ENCODE data around the gene SAFB. TPM values are rescaled to one million over a fixed set of nuclear protein-coding genes. Genes with fewer than 3 reads are reported as not detected.

SAFB gene
- total RNA-seq, 4 donors from 2014 or later = 46.3 to 181 (median 63.7) TPM

DNA sequence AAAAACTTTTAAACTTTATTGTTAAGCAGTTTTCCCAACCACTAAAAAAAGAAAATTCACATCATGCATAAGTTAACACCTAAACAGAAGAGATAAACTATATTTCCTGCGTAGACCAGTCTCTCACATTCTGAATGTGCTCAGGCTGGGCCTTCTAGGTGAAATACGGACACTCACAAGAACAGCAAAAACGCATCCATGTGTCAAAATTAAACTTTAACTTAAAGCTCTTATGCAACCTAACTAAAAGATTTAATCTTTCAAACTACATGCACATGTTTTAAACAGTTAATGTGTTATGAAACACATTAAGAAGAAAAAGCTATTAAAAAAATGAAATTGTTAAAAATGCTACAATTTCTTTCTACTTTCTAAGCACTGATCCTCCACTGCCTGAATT, 2.9 kb upstream of the SAFB start:
- DNase-seq (ENCODE audit: low spot score in 2 of 2) = no peak
- WGBS = 77% methylated on average over 3 of the region's 3 CpGs
- H3K9me3 ChIP-seq = no peaks in the 10 kb centered on the region
- TF ChIP-seq EP300 (IDR thresholded peaks at IDR 0.05) = no peak
- TF ChIP-seq POLR2A (IDR thresholded peaks at IDR 0.05) = no peak
- TF ChIP-seq POLR2AphosphoS5 (IDR thresholded peaks at IDR 0.05) = no peak
- TF ChIP-seq, protein P1, sequence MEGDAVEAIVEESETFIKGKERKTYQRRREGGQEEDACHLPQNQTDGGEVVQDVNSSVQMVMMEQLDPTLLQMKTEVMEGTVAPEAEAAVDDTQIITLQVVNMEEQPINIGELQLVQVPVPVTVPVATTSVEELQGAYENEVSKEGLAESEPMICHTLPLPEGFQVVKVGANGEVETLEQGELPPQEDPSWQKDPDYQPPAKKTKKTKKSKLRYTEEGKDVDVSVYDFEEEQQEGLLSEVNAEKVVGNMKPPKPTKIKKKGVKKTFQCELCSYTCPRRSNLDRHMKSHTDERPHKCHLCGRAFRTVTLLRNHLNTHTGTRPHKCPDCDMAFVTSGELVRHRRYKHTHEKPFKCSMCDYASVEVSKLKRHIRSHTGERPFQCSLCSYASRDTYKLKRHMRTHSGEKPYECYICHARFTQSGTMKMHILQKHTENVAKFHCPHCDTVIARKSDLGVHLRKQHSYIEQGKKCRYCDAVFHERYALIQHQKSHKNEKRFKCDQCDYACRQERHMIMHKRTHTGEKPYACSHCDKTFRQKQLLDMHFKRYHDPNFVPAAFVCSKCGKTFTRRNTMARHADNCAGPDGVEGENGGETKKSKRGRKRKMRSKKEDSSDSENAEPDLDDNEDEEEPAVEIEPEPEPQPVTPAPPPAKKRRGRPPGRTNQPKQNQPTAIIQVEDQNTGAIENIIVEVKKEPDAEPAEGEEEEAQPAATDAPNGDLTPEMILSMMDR (IDR thresholded peaks at IDR 0.05) = no peak
- no peaks in the 10 kb centered on the region for H3K27me3 ChIP-seq
- H3K4me1 ChIP-seq = peaks cover 42% of the 10 kb centered on the region
- H3K36me3 ChIP-seq = peaks cover 40% of the 10 kb centered on the region
- no peak overlapping the region for H3K4me3 ChIP-seq
- no peak overlapping the region for H3K27ac ChIP-seq

GRCh38 chr19:5621311-5621944, 1.5 kb upstream of the SAFB start:
- 21% methylated on average over 9 of the region's 14 CpGs for WGBS
- TF ChIP-seq POLR2AphosphoS5 (IDR thresholded peaks at IDR 0.05) = no peak
- no peak for TF ChIP-seq EP300 (IDR thresholded peaks at IDR 0.05)
- no peak for TF ChIP-seq POLR2A (IDR thresholded peaks at IDR 0.05)
- TF ChIP-seq, protein P1 (IDR thresholded peaks at IDR 0.05) = no peak
- peak overlapping the region; percentile 87 for H3K4me3 ChIP-seq
- peaks cover 32% of the 10 kb centered on the region for H3K36me3 ChIP-seq
- peak overlapping the region; percentile 94 for H3K27ac ChIP-seq
- no peak for DNase-seq (ENCODE audit: low spot score in 2 of 2)
- H3K9me3 ChIP-seq = no peaks in the 10 kb centered on the region
- no peaks in the 10 kb centered on the region for H3K27me3 ChIP-seq
- peaks cover 55% of the 10 kb centered on the region for H3K4me1 ChIP-seq

DNA sequence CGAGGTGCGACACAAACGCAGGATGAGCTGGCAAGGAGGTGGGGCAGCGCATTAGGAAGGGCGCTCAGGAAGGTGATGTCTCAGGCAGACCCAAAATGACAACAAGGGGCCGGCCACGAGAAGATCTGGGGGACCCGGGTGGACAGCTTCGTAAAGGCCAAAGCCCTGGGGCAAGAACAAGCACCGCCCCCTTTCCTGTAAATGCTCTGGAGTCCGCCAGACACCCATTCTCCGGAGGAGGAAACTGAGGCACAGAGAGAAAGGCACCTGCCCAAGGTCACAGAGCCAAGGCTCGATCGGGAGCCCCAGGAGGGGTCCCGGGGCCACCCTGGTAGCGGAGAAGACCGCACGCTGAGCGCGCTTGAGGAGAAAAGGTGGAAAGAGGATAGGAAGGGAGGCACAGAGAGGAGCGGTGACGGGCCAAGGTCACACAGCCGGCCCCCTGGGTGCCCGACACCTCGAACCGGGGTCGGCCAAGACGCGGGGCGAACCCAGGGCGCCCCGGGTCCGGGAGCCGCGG, 878 bp upstream of the SAFB start:
- peaks cover 58% of the 10 kb centered on the region for H3K4me1 ChIP-seq
- H3K36me3 ChIP-seq = peaks cover 34% of the 10 kb centered on the region
- DNase-seq (ENCODE audit: low spot score in 2 of 2) = peak in 1 of 2 donors; percentile 77

GRCh38 chr19:5623397-5624017, 624 bp downstream of the SAFB start:
- H3K27ac ChIP-seq = peak overlapping the region; percentile 94
- peak overlapping the region; percentile 87 for H3K4me3 ChIP-seq
- H3K4me1 ChIP-seq = peaks cover 73% of the 10 kb centered on the region
- peaks cover 35% of the 10 kb centered on the region for H3K36me3 ChIP-seq
- H3K9me3 ChIP-seq = no peaks in the 10 kb centered on the region
- peak in 1 of 2 donors; percentile 71 for DNase-seq (ENCODE audit: low spot score in 2 of 2)
- TF ChIP-seq POLR2A (IDR thresholded peaks at IDR 0.05) (no peak), POLR2AphosphoS5 (IDR thresholded peaks at IDR 0.05) (no peak), EP300 (IDR thresholded peaks at IDR 0.05) (no peak)
- TF ChIP-seq, protein P1 (IDR thresholded peaks at IDR 0.05) = no peak
- 0% methylated on average over 27 of the region's 50 CpGs for WGBS
- H3K27me3 ChIP-seq = no peaks in the 10 kb centered on the region

More for the DNA sequence above, 878 bp upstream of the SAFB start:
- H3K9me3 ChIP-seq = no peaks in the 10 kb centered on the region
- peak overlapping the region; percentile 87 for H3K4me3 ChIP-seq
- peak overlapping the region; percentile 94 for H3K27ac ChIP-seq
- TF ChIP-seq POLR2AphosphoS5 (IDR thresholded peaks at IDR 0.05) = no peak
- TF ChIP-seq, protein P1 (IDR thresholded peaks at IDR 0.05) = no peak
- TF ChIP-seq EP300 (IDR thresholded peaks at IDR 0.05) = no peak
- no peak for TF ChIP-seq POLR2A (IDR thresholded peaks at IDR 0.05)
- H3K27me3 ChIP-seq = no peaks in the 10 kb centered on the region
- 0% methylated on average over 28 of the region's 35 CpGs for WGBS

GRCh38 chr19:5624018-5624663, 1.3 kb downstream of the SAFB start:
- WGBS = 1% methylated on average over 20 of the region's 20 CpGs
- DNase-seq (ENCODE audit: low spot score in 2 of 2) = no peak
- no peak for TF ChIP-seq EP300 (IDR thresholded peaks at IDR 0.05)
- TF ChIP-seq POLR2AphosphoS5 (IDR thresholded peaks at IDR 0.05) = no peak
- TF ChIP-seq POLR2A (IDR thresholded peaks at IDR 0.05) = no peak
- TF ChIP-seq, protein P1 (IDR thresholded peaks at IDR 0.05) = no peak
- peak overlapping the region; percentile 94 for H3K27ac ChIP-seq
- H3K36me3 ChIP-seq = peaks cover 37% of the 10 kb centered on the region
- H3K4me1 ChIP-seq = peaks cover 75% of the 10 kb centered on the region
- no peaks in the 10 kb centered on the region for H3K9me3 ChIP-seq
- peak overlapping the region; percentile 87 for H3K4me3 ChIP-seq
- H3K27me3 ChIP-seq = no peaks in the 10 kb centered on the region
